GM15510 (cell line): Measurements from ENCODE around the gene NUP188.

Source experiments
- POLR2A ChIP-seq: IDR thresholded peaks from 3 replicates; pipeline ENCODE4 v1.6.1; 2011; ENCODE audit warnings: borderline replicate concordance; ENCODE audit not compliant: insufficient read length; ENCODE audit errors: extremely low read depth

Gene NUP188

GRCh38 chr9:128946571-128947276 lies 775 bp upstream of the NUP188 start:
- no peak for TF ChIP-seq POLR2A

GRCh38 chr9:128947277-128947526 lies 297 bp upstream of the NUP188 start:
- TF ChIP-seq POLR2A, result no peak

GRCh38 chr9:128969491-128969890 lies 22.0 kb downstream of the NUP188 start:
- no peak for TF ChIP-seq POLR2A

- TF ChIP-seq POLR2A, result no peak
Measured at GRCh38 chr9:128972956-128973355, 25.5 kb downstream of the NUP188 start.

- TF ChIP-seq POLR2A, result no peak
Measured at GRCh38 chr9:128979111-128979510, 31.6 kb downstream of the NUP188 start.

GRCh38 chr9:128983536-128983935 lies 36.0 kb downstream of the NUP188 start:
- no peak for TF ChIP-seq POLR2A

GRCh38 chr9:128986671-128987070 lies 39.2 kb downstream of the NUP188 start:
- TF ChIP-seq POLR2A, result no peak

GRCh38 chr9:128987805-128988204 lies 40.3 kb downstream of the NUP188 start:
- TF ChIP-seq POLR2A, result no peak

- TF ChIP-seq POLR2A, result no peak
Measured at GRCh38 chr9:128992995-128993394, 45.5 kb downstream of the NUP188 start.

GRCh38 chr9:128995791-128996190 lies 48.3 kb downstream of the NUP188 start:
- TF ChIP-seq POLR2A, result no peak

GRCh38 chr9:128998462-128998861 lies 51.0 kb downstream of the NUP188 start:
- TF ChIP-seq POLR2A, result no peak

GRCh38 chr9:128999581-129000206 lies 52.2 kb downstream of the NUP188 start:
- TF ChIP-seq POLR2A, result no peak

GRCh38 chr9:129001504-129002325 lies 54.2 kb downstream of the NUP188 start:
- TF ChIP-seq POLR2A, result no peak

GRCh38 chr9:129002992-129003391 lies 55.5 kb downstream of the NUP188 start:
- no peak for TF ChIP-seq POLR2A

GRCh38 chr9:129005336-129005997 lies 58.0 kb downstream of the NUP188 start:
- TF ChIP-seq POLR2A, result no peak
